Activated naive CD8-positive, alpha-beta T cell treated with anti-CD3 and anti-CD28 coated beads, Interleukin-2, amount 50 U/mL, for 16 hours (primary cell): ENCODE data around the gene NUDT6.
"Not testable (repeated sequence)": the region's sequence is repeated elsewhere in the genome, so short reads cannot be mapped to it uniquely, and the experiment has no call there.

Source experiments
- DNase-seq: peaks from one replicate; pipeline ENCODE4 v3.0.0-alpha.2; 2020; ENCODE audit warnings: low read depth, low spot score

NUDT6 gene

DNA sequence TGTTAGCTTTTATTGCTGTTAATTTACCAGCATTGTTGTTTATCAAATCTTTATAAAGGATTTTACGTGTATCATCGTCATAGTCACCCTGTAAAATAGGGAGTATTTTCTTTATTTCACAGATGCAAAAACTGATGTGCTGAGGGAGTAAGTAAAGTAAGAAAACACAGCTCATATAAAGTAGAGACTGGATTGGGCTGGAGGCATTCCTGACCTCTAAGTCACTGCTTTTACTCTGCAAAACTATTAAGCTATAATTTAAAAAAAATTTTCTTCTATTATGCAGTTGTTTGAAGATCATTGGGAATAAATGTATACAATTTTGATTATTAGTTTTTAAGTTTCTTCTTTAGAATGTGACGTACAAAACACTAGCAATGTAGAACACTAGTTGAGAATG is 45.9 kb downstream of the NUDT6 start:
- DNase-seq = no peak

DNA sequence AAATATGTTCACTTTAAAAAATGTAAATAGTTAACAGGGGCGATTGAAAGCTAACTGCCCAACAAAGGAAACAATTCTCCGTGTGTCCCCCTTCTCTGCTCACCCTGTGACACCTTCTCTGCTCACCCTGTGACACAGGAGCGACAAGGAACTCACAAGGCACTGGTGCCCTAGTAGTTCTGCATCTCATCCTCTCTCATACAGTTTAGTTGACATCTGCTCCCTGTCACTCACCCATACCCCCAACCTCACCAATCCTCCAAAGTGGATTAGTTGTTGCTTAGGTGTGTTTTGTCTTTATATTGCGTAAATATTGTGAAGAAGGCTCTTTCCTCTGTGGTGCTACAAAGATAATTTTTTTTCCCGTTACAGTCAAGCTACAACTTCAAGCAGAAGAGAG is 46.4 kb downstream of the NUDT6 start:
- DNase-seq = no peak

DNA sequence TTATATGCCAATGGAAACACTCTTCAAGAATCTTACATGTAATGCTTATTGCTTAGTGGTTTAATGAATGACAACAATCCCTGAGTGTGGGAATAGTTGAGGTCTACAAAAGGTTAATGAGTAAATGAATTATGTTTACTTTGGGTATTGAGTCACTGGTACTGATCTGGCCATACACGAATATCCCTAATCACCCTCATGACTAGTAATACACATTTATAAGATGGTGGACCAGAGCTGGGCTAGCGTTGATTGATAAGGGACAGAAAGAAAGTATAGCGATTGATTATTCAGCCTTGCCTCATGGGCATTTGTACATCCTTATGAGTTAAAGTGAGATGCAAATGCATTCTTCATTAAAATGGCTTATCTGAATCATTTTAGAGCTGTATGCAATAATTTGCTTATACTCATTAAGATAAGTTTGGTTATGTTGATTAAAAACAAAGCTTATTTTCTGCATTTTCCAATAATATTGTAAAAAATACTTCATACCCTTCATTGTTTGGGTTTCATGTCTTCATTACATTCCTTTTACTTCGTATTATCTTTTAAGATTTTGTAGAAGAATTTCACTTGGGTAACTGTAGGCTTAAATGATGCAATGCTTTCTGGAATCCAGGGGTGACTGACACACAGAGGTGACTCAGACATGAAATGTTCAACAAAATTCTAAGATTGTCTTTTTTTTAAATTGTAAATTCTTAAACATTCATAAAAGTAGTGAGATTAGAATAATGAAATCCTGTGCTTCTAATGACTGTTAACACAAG is 48.4 kb downstream of the NUDT6 start:
- no peak for DNase-seq

DNA sequence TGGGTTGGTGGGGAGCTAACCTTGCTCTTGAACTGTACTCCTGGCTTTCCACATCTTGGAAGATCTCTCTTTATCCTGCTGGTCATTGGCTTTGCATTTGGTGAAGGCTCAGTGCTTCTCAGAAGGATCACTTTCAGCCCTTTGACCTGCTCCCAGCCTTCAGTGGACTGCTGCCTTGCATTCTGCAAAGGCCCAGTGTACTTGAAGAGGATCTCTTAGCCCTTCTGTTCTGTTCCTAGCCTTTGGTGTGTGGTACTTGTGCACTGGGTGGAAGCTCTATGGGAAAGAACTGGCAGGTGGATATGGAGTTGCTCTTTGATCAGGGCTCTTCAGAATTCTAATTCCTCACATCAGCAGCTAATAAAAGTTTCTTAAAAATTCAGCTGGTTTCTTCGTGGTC is 49.3 kb downstream of the NUDT6 start:
- no peak for DNase-seq

DNA sequence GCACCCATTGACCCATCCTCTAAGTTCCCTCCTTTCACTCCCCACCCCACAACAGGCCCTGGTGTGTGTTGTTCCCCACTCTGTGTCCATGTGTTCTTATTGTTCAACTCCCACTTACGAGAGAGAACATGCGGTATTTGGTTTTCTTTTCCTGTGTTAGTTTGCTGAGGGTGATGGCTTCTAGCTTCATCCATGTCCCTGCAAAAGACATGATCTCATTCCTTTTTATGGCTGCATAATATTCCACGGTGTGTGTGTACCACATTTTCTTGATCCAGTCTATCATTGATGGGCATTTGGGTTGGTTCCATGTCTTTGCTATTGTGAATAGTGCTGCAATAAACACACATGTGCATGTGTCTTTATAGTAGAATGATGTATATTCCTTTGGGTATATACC is 54.2 kb downstream of the NUDT6 start:
- not testable (repeated sequence) for DNase-seq

DNA sequence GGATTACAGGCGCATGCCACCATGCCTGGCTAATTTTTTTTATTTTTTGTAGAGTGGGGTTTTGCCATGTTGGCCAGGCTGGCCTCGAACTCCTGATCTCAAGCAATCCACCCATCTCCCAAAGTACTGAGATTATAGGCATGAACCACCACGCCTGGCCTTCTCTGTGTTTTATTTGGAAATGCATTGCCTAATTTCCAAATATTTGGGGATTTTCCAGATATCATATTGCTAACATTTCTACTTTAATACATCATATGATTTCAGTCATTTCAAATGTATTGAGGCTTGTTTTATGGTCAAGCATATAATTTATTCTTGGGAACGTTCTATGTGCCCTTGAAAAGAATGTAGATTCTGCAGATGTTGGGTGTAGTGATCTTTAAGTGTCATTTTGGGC is 57.0 kb downstream of the NUDT6 start:
- no peak for DNase-seq

DNA sequence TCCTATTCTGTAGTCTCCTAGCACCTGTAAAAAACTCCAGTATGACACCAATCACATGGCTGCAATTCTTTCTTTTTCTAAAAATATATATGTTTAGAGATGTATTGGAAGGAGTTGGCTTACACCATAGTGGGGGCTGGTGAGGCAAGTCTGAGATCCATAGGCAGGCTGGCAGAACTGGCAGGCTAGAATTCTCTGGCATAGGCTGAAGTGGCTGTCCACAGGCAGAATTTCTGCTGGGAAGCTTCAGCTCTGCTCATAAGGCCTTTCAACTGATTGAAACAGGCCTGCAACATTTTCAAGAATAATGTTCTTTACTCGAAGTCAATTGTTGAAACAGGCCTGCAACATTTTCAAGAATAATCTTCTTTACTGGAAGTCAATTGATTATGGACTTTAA is 58.8 kb downstream of the NUDT6 start:
- DNase-seq = no peak

DNA sequence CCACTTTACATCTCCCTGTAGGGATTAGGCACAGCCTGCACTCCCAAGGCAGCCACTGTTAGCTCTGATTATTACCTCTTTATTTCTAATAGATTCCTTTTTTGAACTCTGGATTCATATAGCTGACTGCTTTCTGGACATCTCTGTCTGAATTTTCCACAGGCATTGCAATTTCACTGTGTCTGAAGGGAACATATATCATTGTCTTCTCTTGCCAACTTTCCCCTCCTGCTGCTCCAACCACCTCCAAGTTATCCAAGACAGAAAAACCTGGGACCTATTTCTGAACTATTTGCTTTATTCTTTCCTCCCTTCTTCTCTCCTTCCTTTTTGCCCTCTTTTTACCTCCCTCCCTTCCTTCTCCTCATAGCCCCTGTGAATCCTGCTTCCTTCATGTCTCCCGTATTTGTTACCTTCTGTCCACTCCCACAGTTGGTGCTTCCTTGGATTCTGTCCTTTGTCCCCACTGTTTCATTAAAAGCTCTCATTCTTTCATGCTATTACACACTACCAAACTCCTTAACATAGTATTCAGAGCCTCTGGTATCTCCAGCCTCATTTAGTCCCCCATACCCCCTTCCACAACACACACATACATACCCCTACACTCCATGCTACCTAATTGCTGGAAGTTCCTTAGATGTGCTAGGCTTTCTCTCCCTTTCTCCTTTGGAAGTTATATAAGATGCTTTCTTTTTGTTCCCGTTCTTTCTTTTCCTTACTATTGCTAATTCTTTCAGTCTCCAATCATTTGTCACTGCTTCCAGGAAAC is 61.0 kb downstream of the NUDT6 start:
- DNase-seq = no peak

DNA sequence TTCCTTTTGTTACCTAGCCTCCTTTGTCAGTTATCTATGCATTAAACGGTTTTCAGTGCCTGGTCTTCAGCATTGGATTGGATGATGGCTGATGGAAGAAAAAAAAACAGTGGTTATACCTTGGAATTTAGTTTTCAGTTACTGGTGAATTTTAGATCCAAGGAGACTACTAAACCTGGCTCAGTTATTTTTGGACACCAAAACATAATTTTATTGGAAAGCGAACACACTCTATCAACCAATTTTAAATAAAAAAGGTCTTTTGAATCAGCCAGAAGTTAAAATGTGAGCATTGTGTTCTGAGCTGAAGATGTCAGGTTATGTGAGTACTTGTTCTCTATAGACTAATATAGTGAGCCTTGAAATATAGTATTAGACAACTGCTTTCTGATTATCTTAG is 63.7 kb downstream of the NUDT6 start:
- DNase-seq = no peak

DNA sequence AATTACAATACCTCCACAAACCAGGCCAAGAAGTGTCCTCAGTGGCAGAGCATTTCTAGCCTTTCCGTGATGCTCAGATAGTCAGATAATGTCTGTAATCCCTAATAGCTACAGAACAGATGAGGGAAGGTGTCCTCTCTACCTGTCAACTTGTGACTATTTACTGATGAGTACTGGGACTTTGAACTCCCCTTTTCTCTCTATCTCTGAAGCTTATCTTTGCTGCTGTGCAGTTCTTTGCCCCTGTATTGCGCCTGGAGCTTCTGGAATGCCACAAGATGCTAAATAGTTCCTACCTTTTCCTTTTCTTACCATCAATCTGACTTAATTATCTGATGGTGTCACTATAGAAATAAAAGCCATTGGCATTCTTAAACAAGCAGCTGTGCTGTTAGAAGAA is 65.2 kb downstream of the NUDT6 start:
- no peak for DNase-seq

DNA sequence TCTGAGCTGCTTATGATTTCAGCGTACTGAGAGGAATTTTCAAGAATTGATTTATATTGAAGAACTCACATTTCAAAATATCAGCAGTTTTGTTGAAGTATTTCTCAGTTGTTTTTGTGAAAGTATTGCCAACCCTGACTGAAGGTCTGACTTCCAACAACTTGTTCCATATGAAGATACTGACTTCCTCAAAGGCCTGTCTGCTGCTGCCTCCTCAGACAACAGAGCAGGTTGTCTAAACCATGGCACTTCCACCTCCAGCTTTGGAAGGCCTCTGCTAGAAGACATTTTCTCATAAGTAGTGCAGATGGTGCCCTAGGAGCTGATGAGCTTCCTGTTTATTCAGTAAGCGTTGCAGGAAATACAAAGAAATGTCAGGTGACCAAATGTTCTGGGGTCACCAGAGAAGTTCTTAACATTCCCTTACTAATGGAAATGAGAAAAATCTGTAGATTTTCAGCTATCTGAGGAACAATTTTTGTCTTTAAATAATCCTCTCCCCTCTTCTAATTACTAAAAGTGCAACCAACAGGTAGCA is 67.0 kb downstream of the NUDT6 start:
- DNase-seq = no peak

DNA sequence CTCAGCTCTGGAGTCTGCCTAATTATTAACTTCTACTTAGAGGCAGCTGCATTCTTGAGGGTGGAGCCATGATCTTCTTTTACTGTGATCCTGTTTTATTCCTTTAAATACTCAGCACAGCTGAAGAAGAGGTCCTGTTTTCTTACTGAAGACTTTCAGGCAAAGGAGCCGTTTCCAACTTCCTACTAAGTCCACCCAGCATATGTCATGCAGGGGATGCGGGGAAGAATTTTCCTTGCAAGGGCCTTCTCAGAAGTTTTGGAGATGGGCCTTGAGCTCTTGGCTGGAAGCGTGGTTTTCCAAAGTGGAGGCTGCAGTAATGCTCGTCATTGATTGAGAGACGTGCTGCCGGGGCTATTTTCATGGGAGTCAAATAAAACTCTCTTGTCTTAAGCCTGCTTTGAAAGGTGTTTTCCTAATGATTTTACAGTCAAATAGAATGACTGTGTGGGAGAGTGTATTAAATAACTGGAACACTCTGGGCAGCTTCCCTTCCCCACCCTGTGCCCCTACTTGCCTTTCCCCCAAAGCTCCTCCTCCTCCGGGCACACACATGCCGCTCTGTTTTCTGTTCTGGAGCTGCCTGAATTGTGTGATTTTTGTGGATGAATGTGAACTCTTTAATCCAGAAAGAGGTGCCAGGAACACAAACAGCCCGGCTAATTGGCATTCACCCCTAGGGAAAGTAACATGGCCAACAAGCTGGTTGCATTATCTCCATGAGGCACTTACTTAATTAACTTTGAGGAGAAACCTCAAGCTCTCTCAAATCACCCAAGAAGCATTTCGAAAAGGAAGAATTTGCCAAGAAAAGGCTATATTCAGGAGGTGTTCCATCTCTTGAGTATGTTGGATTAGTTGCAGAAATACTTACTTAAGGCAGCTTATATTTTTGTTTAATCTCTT is 67.7 kb downstream of the NUDT6 start:
- DNase-seq = no peak

DNA sequence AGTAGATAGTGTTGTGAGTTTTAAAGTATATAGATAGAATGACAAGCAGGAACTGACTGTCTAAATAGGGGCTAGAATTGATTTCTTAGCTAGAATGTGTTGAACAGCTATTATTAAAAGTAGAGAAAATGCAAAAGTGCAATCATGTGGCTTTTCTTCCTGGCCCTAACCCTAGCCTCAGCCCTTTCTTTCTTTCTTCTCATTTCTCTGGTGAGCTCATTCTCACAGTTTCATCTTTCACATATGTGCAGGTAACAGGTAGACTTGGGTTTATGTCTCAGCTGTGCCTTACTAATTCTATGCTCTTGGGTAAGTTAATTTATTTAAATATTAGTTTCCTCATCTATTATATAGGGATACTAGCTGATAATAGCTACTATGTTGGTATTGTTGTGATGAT is 70.8 kb downstream of the NUDT6 start:
- no peak for DNase-seq

DNA sequence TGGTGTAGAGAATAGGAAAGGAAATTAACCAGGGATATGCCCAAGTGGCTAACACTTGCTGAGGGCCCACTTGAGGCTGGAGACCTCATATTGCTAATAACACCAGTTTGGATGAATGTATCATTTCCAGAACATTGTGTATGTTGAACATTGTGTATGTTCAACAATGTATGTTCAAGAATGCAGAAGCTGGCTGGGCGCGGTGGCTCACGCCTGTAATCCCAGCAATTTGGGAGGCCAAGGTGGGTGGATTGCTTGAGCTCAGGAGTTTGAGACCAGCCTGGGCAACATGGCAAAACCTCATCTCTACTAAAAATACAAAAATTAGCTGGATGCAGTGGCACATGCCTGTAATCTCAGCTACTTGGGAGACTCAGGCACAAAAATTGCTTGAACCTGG is 72.6 kb downstream of the NUDT6 start:
- DNase-seq = not testable (repeated sequence)

DNA sequence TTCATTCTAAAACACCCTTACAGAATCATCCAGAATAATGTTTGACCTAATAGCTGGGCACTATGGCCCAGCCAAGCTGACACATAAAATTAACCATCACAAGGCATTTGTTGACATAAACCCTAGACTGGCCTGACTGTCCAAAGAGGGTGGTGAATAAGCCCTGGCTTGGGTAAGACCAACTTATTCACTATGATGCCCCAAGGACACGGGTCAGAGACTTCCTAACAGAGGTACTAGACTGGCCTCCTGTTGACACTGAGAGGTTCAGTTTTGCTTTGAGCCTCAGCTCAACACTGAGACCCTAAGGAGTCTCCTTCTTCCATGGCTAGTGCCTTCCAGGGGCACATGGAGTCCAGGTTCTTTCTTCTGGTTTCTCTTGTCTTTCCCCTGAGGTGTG is 74.5 kb downstream of the NUDT6 start:
- DNase-seq = no peak

DNA sequence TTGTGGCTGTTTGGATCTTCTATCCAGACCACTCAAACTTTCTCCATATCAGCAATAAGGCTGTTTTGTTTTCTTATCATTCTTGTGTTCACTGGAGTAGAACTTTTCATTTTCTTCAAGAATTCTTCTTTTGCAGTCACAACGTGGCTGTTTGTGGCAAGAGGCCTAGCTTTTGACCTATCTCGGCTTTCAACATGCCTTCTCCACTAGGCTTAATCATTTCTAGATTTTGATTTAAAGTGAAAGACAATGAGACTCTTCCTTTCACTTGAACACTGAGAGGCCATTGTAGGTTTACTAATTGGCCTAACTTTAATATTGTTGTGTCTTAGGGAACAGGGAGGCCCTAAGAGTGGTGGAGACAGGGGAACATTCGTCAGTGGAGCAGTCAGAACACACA is 76.6 kb downstream of the NUDT6 start:
- no peak for DNase-seq

DNA sequence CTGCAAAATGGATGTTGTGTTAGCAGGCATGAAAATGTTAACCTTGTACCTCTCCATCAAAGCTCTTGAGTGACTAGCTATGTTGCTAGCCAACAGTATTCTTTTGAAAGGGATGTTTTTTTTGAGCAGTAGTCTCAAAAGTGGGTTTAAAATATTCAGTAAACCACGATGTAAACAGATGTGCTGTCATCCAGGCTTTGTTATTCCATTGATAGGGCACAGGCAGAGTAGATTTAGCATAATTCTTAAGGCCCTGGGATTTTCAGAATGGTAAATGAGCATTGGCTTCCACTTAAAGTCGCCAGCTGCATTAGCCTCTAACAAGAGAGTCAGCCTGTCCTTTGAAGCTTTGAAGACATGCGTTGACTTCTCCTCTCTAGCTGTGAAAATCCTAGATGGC is 77.3 kb downstream of the NUDT6 start:
- DNase-seq = no peak

DNA sequence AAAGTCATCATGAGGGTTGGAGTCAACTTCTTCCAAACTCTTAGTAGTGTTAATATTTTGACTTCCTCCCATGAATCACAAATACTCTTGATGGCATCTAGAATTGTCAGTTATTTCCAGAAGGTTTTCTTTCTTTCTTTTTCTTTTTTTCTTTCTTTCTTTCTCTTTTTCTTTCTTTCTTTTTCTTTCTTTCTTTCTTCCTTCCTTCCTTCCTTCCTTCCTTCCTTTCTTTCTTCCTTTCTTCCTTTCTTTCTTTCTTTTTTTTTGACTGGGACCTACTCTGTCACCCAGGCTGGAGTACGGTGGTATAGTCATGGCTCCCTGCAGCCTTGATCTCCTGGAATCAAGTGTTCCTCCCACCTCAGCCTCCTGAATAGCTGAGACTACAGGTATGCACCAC is 78.0 kb downstream of the NUDT6 start:
- DNase-seq = not testable (repeated sequence)

DNA sequence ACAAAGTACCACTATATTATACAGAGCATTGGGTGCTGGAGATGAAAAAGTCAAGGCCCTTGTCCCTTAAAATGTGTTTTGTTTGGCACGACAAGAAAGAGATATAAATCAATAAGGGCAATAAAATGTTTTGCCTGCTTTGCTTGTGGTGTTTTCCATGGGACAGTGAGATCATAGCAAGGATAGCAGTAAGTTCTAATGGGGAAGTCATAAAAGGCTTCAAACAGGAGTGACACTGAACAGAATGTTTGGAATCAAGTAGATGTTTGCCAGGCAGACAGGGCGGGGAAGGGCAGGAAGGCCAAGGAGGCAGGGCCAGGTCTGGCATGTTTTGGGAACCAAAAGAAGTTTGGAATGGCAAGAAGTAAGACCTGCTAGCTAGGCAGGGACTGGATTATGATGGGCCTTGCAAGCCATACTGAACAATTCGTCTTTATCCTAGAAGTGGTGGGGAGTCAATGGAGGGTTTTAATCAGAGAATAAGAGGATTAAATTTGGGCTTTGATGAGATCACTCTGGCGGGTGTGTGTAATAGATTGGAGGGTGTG is 79.3 kb downstream of the NUDT6 start:
- DNase-seq = no peak
